ENCODE data around the gene MED26.

GRCh38 chr19:16562608-16563025, 65.4 kb downstream of the MED26 start:
- no peak for TF ChIP-seq CTCF (IDR thresholded peaks at IDR 0.05 in 2 of 3, conservative IDR thresholded peaks at IDR 0.05 in 1 of 3; ENCODE audit: insufficient read depth in 2 of 3, low read depth in 1 of 3, low read length in 3 of 3)
- no peak for TF ChIP-seq POU5F1 (IDR thresholded peaks at IDR 0.05; ENCODE audit: borderline replicate concordance, low read depth, low read length, partially characterized antibody)

Measured in K562 (cell line).